WERI-Rb-1 (cell line): ENCODE results near the gene FBLN7.

Experiments
- DNase-seq: peaks from one replicate; pipeline ENCODE4 v3.0.0-alpha.2; 2020
- H3K27ac ChIP-seq: fragments of 250-450 bp; sonication (Bioruptor Pico); 2 replicates; pipeline ENCODE4 v1.5.1; 2020; ENCODE audit warnings: mild to moderate bottlenecking, moderate library complexity
- H3K27me3 ChIP-seq: fragments of 250-450 bp; sonication (Bioruptor Pico); 2 replicates; pipeline ENCODE4 v1.5.1; 2021; ENCODE audit warnings: mild to moderate bottlenecking, low read depth, moderate library complexity; ENCODE audit not compliant: insufficient read depth, severe bottlenecking
- H3K36me3 ChIP-seq: fragments of 250-450 bp; sonication (Bioruptor Pico); 2 replicates; pipeline ENCODE4 v1.5.1; 2020; ENCODE audit warnings: mild to moderate bottlenecking, moderate library complexity
- H3K4me3 ChIP-seq: 2 replicates; pipeline ENCODE4 v1.5.1; 2011; ENCODE audit warnings: low read depth, mild to moderate bottlenecking, control low read depth, low read length
- H3K9me3 ChIP-seq: fragments of 250-450 bp; sonication (Bioruptor Pico); 2 replicates; pipeline ENCODE4 v1.5.1; 2021; ENCODE audit warnings: mild to moderate bottlenecking, moderate library complexity; ENCODE audit not compliant: severe bottlenecking
- CTCF ChIP-seq: IDR thresholded peaks from 2 replicates; pipeline ENCODE4 v1.5.1; 2011; ENCODE audit warnings: low read depth, mild to moderate bottlenecking, control low read depth, inconsistent platforms, low read length

Gene FBLN7

GRCh38 chr2:112220831-112221230, 82.6 kb downstream of the FBLN7 start:
- peaks cover 6% of the 10 kb centered on the region for H3K36me3 ChIP-seq
- no peak overlapping the region for H3K27ac ChIP-seq
- no peak overlapping the region for H3K4me3 ChIP-seq
- TF ChIP-seq CTCF = no peak
- no peak for DNase-seq
- H3K9me3 ChIP-seq = peaks cover 2% of the 10 kb centered on the region
- no peaks in the 10 kb centered on the region for H3K27me3 ChIP-seq

GRCh38 chr2:112229348-112229747, 91.2 kb downstream of the FBLN7 start:
- Histone ChIP-seq H3K4me3 (no peak overlapping the region), H3K9me3 (no peaks in the 10 kb centered on the region), H3K27me3 (no peaks in the 10 kb centered on the region), H3K36me3 (peaks cover 4% of the 10 kb centered on the region; the same call in 1 of the 2 replicates), H3K27ac (no peak overlapping the region)
- TF ChIP-seq CTCF = no peak
- DNase-seq = no peak

GRCh38 chr2:112230371-112230770, 92.2 kb downstream of the FBLN7 start:
- no peak for TF ChIP-seq CTCF
- Histone ChIP-seq H3K9me3 (no peaks in the 10 kb centered on the region), H3K27me3 (no peaks in the 10 kb centered on the region), H3K4me3 (no peak overlapping the region), H3K36me3 (peaks cover 4% of the 10 kb centered on the region; the same call in 1 of the 2 replicates), H3K27ac (no peak overlapping the region)
- no peak for DNase-seq
